Measurements from ENCODE around the gene CASZ1.

CASZ1 gene

GRCh38 chr1:10651389-10651766 is 145.1 kb downstream of the CASZ1 start:
- no peak for DNase-seq (ENCODE audit: low spot score)

- DNase-seq (ENCODE audit: low spot score): no peak
Measured at GRCh38 chr1:10650556-10651388, 145.7 kb downstream of the CASZ1 start.

- DNase-seq (ENCODE audit: low spot score): no peak
Measured at GRCh38 chr1:10649517-10650201, 146.8 kb downstream of the CASZ1 start.

- no peak for DNase-seq (ENCODE audit: low spot score)
Measured at GRCh38 chr1:10648689-10649516, 147.5 kb downstream of the CASZ1 start.

- no peak for DNase-seq (ENCODE audit: low spot score)
Measured at GRCh38 chr1:10647414-10648170, 148.9 kb downstream of the CASZ1 start.

- no peak for DNase-seq (ENCODE audit: low spot score)
Measured at GRCh38 chr1:10646347-10646861, 150.0 kb downstream of the CASZ1 start.

GRCh38 chr1:10644307-10645128 is 151.9 kb downstream of the CASZ1 start:
- no peak for DNase-seq (ENCODE audit: low spot score)

GRCh38 chr1:10643607-10644306 is 152.7 kb downstream of the CASZ1 start:
- DNase-seq (ENCODE audit: low spot score): no peak

GRCh38 chr1:10642403-10643080 is 153.9 kb downstream of the CASZ1 start:
- DNase-seq (ENCODE audit: low spot score): no peak

- DNase-seq (ENCODE audit: low spot score): no peak
Measured at GRCh38 chr1:10641976-10642375, 154.5 kb downstream of the CASZ1 start.

GRCh38 chr1:10640843-10641553 is 155.4 kb downstream of the CASZ1 start:
- no peak for DNase-seq (ENCODE audit: low spot score)

- DNase-seq (ENCODE audit: low spot score): peak; percentile 21
Measured at GRCh38 chr1:10639775-10640578, 156.5 kb downstream of the CASZ1 start.

- DNase-seq (ENCODE audit: low spot score): no peak
Measured at GRCh38 chr1:10639011-10639774, 157.3 kb downstream of the CASZ1 start.

- DNase-seq (ENCODE audit: low spot score): no peak
Measured at GRCh38 chr1:10638559-10639005, 157.9 kb downstream of the CASZ1 start.

GRCh38 chr1:10637834-10638558 is 158.4 kb downstream of the CASZ1 start:
- no peak for DNase-seq (ENCODE audit: low spot score)

- no peak for DNase-seq (ENCODE audit: low spot score)
Measured at GRCh38 chr1:10637400-10637799, 159.0 kb downstream of the CASZ1 start.

Data from putamen (tissue), 1 donor.